ENCODE measurements around the gene CCL1.

Gene CCL1

DNA sequence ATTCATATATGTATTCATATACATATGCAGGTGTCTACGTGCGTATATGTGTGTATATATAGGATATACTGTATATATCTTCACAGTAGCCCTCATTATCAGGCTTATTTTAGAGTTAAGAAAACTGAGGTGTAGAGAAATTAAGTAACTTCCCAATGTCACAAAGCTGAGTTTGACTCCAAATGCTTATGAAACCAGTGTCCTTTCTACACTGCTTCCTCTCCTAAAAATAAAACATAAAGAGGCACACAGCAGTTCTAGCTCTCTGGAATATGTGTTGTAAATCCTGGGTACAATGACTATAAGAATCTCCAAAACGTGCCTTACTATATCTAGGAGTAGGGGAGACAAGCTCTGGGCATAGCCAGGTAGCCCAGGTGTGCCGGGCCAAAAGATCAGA lies 40.0 kb upstream of the CCL1 start:
- no peak for TF ChIP-seq CTCF (conservative IDR thresholded peaks at IDR 0.05; ENCODE audit: control insufficient read depth, insufficient read depth, low read depth, low read length)
- no peak for DNase-seq (ENCODE audit: low read depth)
- H3K4me3 ChIP-seq (ENCODE audit: control insufficient read depth, low read depth, low read length), result no peak overlapping the region

GRCh38 chr17:34401165-34401564 lies 38.1 kb upstream of the CCL1 start:
- no peak for TF ChIP-seq CTCF (conservative IDR thresholded peaks at IDR 0.05; ENCODE audit: control insufficient read depth, insufficient read depth, low read depth, low read length)
- no peak overlapping the region for H3K4me3 ChIP-seq (ENCODE audit: control insufficient read depth, low read depth, low read length)
- DNase-seq (ENCODE audit: low read depth), result no peak

GRCh38 chr17:34400301-34400931 lies 37.4 kb upstream of the CCL1 start:
- H3K4me3 ChIP-seq (ENCODE audit: control insufficient read depth, low read depth, low read length), result no peak overlapping the region
- DNase-seq (ENCODE audit: low read depth), result no peak
- no peak for TF ChIP-seq CTCF (conservative IDR thresholded peaks at IDR 0.05; ENCODE audit: control insufficient read depth, insufficient read depth, low read depth, low read length)

- H3K4me3 ChIP-seq (ENCODE audit: control insufficient read depth, low read depth, low read length), result no peak overlapping the region
- TF ChIP-seq CTCF (conservative IDR thresholded peaks at IDR 0.05; ENCODE audit: control insufficient read depth, insufficient read depth, low read depth, low read length), result no peak
- no peak for DNase-seq (ENCODE audit: low read depth)
Observed at GRCh38 chr17:34399725-34400124, 36.7 kb upstream of the CCL1 start.

DNA sequence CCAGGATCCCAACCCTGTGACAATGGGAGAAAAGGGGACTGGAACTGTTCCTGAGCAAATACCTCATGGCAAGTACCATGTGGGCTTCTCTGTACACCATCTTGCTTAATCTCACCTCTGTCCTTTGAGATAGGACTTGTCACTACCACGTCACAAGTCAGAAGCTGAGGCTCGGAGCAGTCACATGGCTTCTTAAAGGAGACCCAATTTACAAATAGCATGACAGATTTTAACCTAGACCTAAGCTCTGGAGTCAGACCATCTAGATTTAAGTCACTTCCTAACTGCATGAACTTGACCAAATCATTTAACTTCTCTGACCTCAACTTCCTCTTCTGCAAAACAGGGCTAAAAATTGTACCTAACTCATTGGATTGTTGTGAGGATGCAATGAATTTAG lies 36.0 kb upstream of the CCL1 start:
- no peak for TF ChIP-seq CTCF (conservative IDR thresholded peaks at IDR 0.05; ENCODE audit: control insufficient read depth, insufficient read depth, low read depth, low read length)
- no peak overlapping the region for H3K4me3 ChIP-seq (ENCODE audit: control insufficient read depth, low read depth, low read length)
- no peak for DNase-seq (ENCODE audit: low read depth)

DNA sequence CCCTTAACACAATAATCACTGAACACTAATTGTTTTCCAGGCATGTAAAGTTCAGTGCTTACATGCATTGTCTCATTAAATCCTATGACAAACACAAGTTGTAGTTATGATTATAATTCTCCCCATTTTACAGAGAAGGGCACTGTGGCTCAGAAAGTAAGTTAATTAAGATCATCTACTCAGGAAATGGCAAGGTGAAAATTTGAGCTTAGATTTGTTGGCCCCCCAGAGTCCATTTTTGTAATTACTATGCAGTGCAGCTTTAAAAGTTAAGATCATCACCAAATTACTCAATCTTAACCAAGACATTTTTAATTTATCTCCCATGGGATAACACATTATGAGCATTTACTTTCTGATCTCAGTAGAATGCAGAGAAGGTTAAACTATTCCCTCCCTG lies 34.2 kb upstream of the CCL1 start:
- TF ChIP-seq CTCF (conservative IDR thresholded peaks at IDR 0.05; ENCODE audit: control insufficient read depth, insufficient read depth, low read depth, low read length), result no peak
- DNase-seq (ENCODE audit: low read depth), result no peak
- H3K4me3 ChIP-seq (ENCODE audit: control insufficient read depth, low read depth, low read length), result no peak overlapping the region

DNA sequence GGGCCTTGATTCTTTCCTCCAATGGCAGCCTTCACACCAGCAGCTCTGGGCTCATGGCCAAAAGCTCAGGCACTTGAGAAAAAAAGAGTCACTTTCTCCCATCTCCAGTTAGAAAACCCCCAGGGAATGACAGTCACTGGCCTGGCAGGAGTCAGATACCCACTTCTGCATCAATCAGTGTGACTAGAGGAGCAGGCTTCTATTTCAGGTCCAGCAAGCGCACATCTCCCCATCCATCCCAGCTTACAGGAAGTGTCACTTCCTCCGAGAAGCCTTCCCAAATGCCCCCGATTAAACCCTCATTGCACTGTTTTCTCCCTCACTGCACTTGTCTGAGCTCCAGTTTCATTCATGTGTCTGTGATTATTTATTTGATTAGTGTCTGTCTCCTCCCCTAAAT lies 30.4 kb upstream of the CCL1 start:
- no peak for TF ChIP-seq CTCF (conservative IDR thresholded peaks at IDR 0.05; ENCODE audit: control insufficient read depth, insufficient read depth, low read depth, low read length)
- no peak overlapping the region for H3K4me3 ChIP-seq (ENCODE audit: control insufficient read depth, low read depth, low read length)
- no peak for DNase-seq (ENCODE audit: low read depth)
